AG04449 (cell line): ENCODE data around the gene IDH3A.

ENCODE experiments used
- CTCF ChIA-PET: fragments of 350-600 bp; formaldehyde crosslinking; extraction: SDS; loops from one replicate; lab custom pipeline; 2021; ENCODE audit warnings: antibody characterized with exemption; lab: Yijun Ruan, JAX
- POLR2A ChIA-PET: fragments of 400-600, 350-600 bp; formaldehyde crosslinking; extraction: SDS; loops from one replicate; lab custom pipeline; 2020; ENCODE audit warnings: antibody characterized with exemption, inconsistent platforms; lab: Yijun Ruan, JAX
- DNase-seq: peaks from one replicate; pipeline ENCODE4 v3.0.0-alpha.2; 2010; ENCODE audit warnings: low read depth, low spot score
- H3K4me3 ChIP-seq: 2 replicates; pipeline ENCODE4 v1.5.1; 2011; ENCODE audit warnings: low read depth, mild to moderate bottlenecking, control low read depth, low read length
- TF ChIP-seq, protein P1 (sequence below): IDR thresholded peaks from one replicate; pipeline ENCODE4 v1.5.1; 2011; ENCODE audit warnings: mild to moderate bottlenecking, moderate library complexity, low read length, control low read depth, inconsistent platforms; ENCODE audit not compliant: insufficient read depth; ENCODE audit errors: missing control alignments

Gene IDH3A

DNA sequence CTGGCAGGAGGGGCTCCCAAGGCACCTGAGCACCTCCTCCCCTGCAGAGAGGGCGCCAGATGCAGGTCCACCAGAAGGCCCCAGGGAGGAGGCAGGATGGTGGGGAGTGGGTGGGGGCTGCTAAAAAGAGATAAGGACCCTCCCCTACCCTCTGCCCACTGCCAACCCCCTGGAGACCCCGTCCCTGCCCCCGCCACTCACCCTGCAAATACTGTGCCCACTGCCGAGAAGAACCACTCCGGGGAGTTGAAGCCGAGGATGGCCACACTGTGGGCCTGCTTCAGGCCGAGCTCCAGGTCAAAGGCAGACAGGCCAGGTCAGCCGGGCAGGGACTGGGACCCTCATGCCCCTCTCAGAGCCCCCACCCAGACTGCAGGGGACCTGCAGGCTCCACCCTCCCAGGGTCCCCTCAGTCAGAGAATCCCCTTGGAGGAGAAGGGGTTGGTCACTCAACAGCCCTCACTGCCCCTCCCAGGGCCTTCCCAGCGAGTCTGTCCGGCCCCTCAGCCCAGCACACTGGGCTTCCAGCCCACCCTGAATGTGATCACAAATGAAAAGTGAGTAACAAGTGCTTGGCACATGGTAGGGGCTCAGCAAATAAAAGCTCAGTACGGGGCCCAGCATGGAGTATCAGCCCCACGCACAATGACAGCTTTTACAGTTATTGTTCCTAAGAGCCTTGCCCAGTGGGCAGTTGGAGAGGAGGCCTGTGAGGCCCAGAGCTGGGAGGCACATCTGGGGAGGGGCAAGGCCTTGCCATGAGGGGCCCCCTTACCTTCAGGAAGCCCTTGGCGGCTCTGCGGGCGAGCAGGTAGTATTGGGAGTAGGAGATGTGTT lies 44.8 kb downstream of the IDH3A start:
- CTCF ChIA-PET = interaction anchor here (0.9 to 2.9 kb wide), 7 partner anchors 16 to 235 kb away, joined by 3 to 21 read pairs (median 6); partner anchors contain the start of gene CIB2
- POLR2A ChIA-PET = no interaction called here
- no peak overlapping the region for H3K4me3 ChIP-seq
- TF ChIP-seq, protein P1, sequence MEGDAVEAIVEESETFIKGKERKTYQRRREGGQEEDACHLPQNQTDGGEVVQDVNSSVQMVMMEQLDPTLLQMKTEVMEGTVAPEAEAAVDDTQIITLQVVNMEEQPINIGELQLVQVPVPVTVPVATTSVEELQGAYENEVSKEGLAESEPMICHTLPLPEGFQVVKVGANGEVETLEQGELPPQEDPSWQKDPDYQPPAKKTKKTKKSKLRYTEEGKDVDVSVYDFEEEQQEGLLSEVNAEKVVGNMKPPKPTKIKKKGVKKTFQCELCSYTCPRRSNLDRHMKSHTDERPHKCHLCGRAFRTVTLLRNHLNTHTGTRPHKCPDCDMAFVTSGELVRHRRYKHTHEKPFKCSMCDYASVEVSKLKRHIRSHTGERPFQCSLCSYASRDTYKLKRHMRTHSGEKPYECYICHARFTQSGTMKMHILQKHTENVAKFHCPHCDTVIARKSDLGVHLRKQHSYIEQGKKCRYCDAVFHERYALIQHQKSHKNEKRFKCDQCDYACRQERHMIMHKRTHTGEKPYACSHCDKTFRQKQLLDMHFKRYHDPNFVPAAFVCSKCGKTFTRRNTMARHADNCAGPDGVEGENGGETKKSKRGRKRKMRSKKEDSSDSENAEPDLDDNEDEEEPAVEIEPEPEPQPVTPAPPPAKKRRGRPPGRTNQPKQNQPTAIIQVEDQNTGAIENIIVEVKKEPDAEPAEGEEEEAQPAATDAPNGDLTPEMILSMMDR = no peak
- no peak for DNase-seq

DNA sequence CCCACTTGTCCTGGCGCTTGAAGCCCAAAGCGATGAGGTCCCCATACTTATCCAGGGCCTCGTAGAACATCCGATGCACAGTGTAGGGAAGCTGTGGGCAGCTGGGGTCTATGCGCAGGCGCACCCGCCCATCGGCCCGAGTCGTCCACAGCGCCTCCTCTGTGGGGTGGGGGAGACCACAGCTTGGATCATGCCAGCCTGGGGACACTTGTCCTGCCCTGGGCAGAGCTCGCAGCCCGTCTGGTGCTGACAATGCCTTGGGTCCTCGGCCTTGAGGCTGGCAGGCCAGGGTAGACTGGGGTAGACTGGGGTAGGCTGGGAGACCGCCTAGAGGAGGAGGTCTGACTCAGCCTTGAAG lies 45.4 kb downstream of the IDH3A start:
- DNase-seq = no peak
- ChIA-PET POLR2A (no interaction called here), CTCF (interaction anchor here (0.9 to 7.1 kb wide), 8 partner anchors 9 to 236 kb away, joined by 3 to 48 read pairs (median 19); partner anchors contain the start of gene CIB2)
- H3K4me3 ChIP-seq = no peak overlapping the region
- TF ChIP-seq, protein P1 = no peak

GRCh38 chr15:78195735-78196201 lies 46.6 kb downstream of the IDH3A start:
- TF ChIP-seq, protein P1 = peak; percentile 64
- ChIA-PET CTCF (interaction anchor here (0.6 to 7.1 kb wide), 17 partner anchors 9 to 237 kb away, joined by 3 to 48 read pairs (median 9); partner anchors contain the start of genes CIB2 and IDH3A), POLR2A (no interaction called here)
- DNase-seq = no peak
- H3K4me3 ChIP-seq = no peak overlapping the region

GRCh38 chr15:78197632-78198031 lies 48.5 kb downstream of the IDH3A start:
- TF ChIP-seq, protein P1 = no peak
- no peak overlapping the region for H3K4me3 ChIP-seq
- CTCF ChIA-PET = interaction anchor here (1.3 to 7.1 kb wide), 4 partner anchors 19 to 89 kb away, joined by 4 to 48 read pairs (median 14); no protein-coding TSS in a partner anchor
- DNase-seq = no peak
- POLR2A ChIA-PET = no interaction called here

DNA sequence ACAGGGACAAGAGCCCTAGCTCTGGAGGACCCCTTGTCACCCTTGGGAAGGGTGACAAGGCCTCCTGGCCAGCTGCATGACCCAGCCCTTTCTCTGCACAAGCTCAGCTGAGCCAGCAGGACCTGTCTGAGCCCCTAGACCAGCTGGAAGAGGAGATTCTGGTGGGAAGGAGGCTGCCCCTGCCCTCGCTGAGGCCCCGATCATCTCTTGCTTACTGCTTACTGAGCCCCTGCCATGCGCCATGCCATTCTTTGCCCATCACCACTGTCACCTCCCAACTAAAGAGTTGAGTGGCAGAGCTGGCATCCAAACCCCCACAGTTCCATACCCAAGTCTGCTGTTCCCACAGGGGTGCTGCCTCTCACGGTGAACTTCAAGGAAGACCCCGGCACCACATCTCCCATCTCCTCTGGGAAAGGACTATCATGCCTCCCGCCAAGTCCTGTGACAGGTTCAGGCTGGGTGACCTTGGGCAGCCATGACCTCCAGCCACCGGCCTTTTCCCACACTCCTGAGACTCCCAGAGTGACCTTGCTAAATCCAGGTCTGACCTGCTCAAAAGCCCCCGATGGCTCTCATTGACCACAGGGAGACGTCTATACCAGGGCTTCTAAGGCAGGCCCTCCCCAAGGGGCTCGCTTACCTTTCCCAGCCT lies 51.2 kb downstream of the IDH3A start:
- H3K4me3 ChIP-seq = no peak overlapping the region
- ChIA-PET CTCF (interaction anchor here (1.1 to 7.1 kb wide), 3 partner anchors 11 to 91 kb away, joined by 3 to 48 read pairs (median 4); no protein-coding TSS in a partner anchor), POLR2A (no interaction called here)
- no peak for DNase-seq
- TF ChIP-seq, protein P1 = no peak
